ENCODE results near the gene STK39. TPM values are rescaled to one million over a fixed set of nuclear protein-coding genes. Genes with fewer than 3 reads are reported as not detected.

STK39 gene
- total and polyA plus RNA-seq, 9 of the 15 experiments (the other 6 are each of a cell fraction or from before 2014, with no cell fraction given) = 0.19 to 0.76 (median 0.51) TPM

- TF ChIP-seq, protein P1, sequence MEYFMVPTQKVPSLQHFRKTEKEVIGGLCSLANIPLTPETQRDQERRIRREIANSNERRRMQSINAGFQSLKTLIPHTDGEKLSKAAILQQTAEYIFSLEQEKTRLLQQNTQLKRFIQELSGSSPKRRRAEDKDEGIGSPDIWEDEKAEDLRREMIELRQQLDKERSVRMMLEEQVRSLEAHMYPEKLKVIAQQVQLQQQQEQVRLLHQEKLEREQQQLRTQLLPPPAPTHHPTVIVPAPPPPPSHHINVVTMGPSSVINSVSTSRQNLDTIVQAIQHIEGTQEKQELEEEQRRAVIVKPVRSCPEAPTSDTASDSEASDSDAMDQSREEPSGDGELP (CRISPR knock-in tag; IDR thresholded peaks at IDR 0.05; ENCODE audit: borderline replicate concordance) = no peak
Measured at GRCh38 chr2:168075446-168075845, 171.9 kb downstream of the STK39 start (continued).

GRCh38 chr2:168072626-168073303 is 174.6 kb downstream of the STK39 start:
- Histone ChIP-seq H3K27me3 (ENCODE audit: control insufficient read depth in 2 of 2, insufficient read depth in 2 of 2, low read length in 2 of 2) (peaks cover 8 to 10% of the 10 kb centered on the region in 2 experiments; a peak in 3 of 5 replicates), H2AFZ (ENCODE audit: low read depth, low read length) (no peak overlapping the region), H3K4me3 (no peak overlapping the region), H3K9ac (ENCODE audit: insufficient read depth in 1 of 2, low read depth in 2 of 2, low read length in 2 of 2) (no peak overlapping the region), H3K27ac (ENCODE audit: extremely low read depth, low read depth, low read length) (no peak overlapping the region), H4K20me1 (replicated peaks; ENCODE audit: control insufficient read depth, insufficient read depth, low read length) (no peaks in the 10 kb centered on the region), H3K79me2 (ENCODE audit: control insufficient read depth, insufficient read depth, low read length) (no peaks in the 10 kb centered on the region), H3K36me3 (ENCODE audit: control insufficient read depth, insufficient read depth, low read length) (no peaks in the 10 kb centered on the region), H3K4me1 (replicated peaks in 1 of 2; ENCODE audit: control insufficient read depth in 2 of 2, insufficient read depth in 2 of 2, low read length in 2 of 2) (no peaks in the 10 kb centered on the region), H3K9me3 (replicated peaks; ENCODE audit: control insufficient read depth, insufficient read depth, low read depth, low read length) (no peaks in the 10 kb centered on the region), H3K9me1 (ENCODE audit: control insufficient read depth, insufficient read depth, low read length) (no peaks in the 10 kb centered on the region), H3K4me2 (ENCODE audit: insufficient read depth, low read length) (no peak overlapping the region)
- DNase-seq (ENCODE audit: extremely low read depth in 1 of 4, low spot score in 3 of 4) = no peak
- WGBS (ENCODE audit: insufficient coverage, low coverage, missing lambda C conversion rate) = 0% methylated on average over 1 of the region's 1 CpG
- ATAC-seq = no peak
- intact Hi-C loops (cut with micrococcal nuclease) (no loop called here), in situ Hi-C loops (cut with MboI) (no loop called here)
- CTCF ChIA-PET (ENCODE audit: low intra/inter-chr PET ratio) = no interaction called here
- no TSS peak for BruUV-seq (replicated peaks)
- POLR2A ChIA-PET = no interaction called here
- FAIRE-seq = no peak
- TF ChIP-seq KLF1 (tag; IDR thresholded peaks at IDR 0.05) (no peak), FOXP1 (CRISPR knock-in tag; IDR thresholded peaks at IDR 0.05) (no peak), BDP1 (IDR thresholded peaks at IDR 0.05; ENCODE audit: insufficient read depth, insufficient read length) (no peak), BRF2 (IDR thresholded peaks at IDR 0.05; ENCODE audit: borderline replicate concordance, insufficient read depth, insufficient read length) (no peak), FIP1L1 (IDR thresholded peaks at IDR 0.05; ENCODE audit: low read depth, low read length, poor library complexity, severe bottlenecking) (no peak), MCM2 (IDR thresholded peaks at IDR 0.05; ENCODE audit: low read depth) (no peak), NEUROD1 (IDR thresholded peaks at IDR 0.05; ENCODE audit: borderline replicate concordance, low read depth, low read length, partially characterized antibody) (no peak)
- TF ChIP-seq, protein P2, sequence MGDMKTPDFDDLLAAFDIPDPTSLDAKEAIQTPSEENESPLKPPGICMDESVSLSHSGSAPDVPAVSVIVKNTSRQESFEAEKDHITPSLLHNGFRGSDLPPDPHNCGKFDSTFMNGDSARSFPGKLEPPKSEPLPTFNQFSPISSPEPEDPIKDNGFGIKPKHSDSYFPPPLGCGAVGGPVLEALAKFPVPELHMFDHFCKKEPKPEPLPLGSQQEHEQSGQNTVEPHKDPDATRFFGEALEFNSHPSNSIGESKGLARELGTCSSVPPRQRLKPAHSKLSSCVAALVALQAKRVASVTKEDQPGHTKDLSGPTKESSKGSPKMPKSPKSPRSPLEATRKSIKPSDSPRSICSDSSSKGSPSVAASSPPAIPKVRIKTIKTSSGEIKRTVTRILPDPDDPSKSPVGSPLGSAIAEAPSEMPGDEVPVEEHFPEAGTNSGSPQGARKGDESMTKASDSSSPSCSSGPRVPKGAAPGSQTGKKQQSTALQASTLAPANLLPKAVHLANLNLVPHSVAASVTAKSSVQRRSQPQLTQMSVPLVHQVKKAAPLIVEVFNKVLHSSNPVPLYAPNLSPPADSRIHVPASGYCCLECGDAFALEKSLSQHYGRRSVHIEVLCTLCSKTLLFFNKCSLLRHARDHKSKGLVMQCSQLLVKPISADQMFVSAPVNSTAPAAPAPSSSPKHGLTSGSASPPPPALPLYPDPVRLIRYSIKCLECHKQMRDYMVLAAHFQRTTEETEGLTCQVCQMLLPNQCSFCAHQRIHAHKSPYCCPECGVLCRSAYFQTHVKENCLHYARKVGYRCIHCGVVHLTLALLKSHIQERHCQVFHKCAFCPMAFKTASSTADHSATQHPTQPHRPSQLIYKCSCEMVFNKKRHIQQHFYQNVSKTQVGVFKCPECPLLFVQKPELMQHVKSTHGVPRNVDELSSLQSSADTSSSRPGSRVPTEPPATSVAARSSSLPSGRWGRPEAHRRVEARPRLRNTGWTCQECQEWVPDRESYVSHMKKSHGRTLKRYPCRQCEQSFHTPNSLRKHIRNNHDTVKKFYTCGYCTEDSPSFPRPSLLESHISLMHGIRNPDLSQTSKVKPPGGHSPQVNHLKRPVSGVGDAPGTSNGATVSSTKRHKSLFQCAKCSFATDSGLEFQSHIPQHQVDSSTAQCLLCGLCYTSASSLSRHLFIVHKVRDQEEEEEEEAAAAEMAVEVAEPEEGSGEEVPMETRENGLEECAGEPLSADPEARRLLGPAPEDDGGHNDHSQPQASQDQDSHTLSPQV (IDR thresholded peaks at IDR 0.05) = no peak

Data from K562 (cell line).